ENCODE results near the gene PGAM5.

The PGAM5 gene

GRCh38 chr12:132761921-132762583 lies 51.4 kb downstream of the PGAM5 start:
- TF ChIP-seq EZH2 (optimal IDR thresholded peaks at IDR 0.05; ENCODE audit: low read depth, low read length) (no peak), EZH2phosphoT487 (IDR thresholded peaks at IDR 0.05; ENCODE audit: low read length) (no peak), CTCF (IDR thresholded peaks at IDR 0.05; ENCODE audit: low read length) (no peak)
- peaks cover 31% of the 10 kb centered on the region for H3K79me2 ChIP-seq (ENCODE audit: low read length)
- no peaks in the 10 kb centered on the region for H3K36me3 ChIP-seq (replicated peaks; ENCODE audit: insufficient read depth, low read length)
- peak overlapping the region; percentile 69 for H3K9ac ChIP-seq (ENCODE audit: low read length)
- no peaks in the 10 kb centered on the region for H3K9me3 ChIP-seq (replicated peaks; ENCODE audit: insufficient read depth, low read length)
- peak; percentile 81 for DNase-seq
- no peaks in the 10 kb centered on the region for H3K9me2 ChIP-seq (replicated peaks; ENCODE audit: insufficient read depth, low read length)
- no peaks in the 10 kb centered on the region for H3K27me3 ChIP-seq (replicated peaks; ENCODE audit: insufficient read depth, low read length)
- peak overlapping the region; percentile 62 for H3K4me2 ChIP-seq (ENCODE audit: low read depth, low read length)
- H3K4me3 ChIP-seq (ENCODE audit: low read length): peak overlapping the region; percentile 65
- peak overlapping the region; percentile 70 for H2AFZ ChIP-seq (ENCODE audit: low read length)
- H3K27ac ChIP-seq (ENCODE audit: low read length): peak overlapping the region; percentile 84
- H3K4me1 ChIP-seq (ENCODE audit: low read length): no peaks in the 10 kb centered on the region
- H3F3A ChIP-seq (ENCODE audit: insufficient read depth, low read length): no peaks in the 10 kb centered on the region; the same call in 1 of the 2 replicates
- no peaks in the 10 kb centered on the region for H4K20me1 ChIP-seq (ENCODE audit: insufficient read depth, low read length)

- Histone ChIP-seq H4K20me1 (ENCODE audit: insufficient read depth, low read length) (no peaks in the 10 kb centered on the region), H3K9me2 (replicated peaks; ENCODE audit: insufficient read depth, low read length) (no peaks in the 10 kb centered on the region), H3K4me2 (ENCODE audit: low read depth, low read length) (no peak overlapping the region), H3K79me2 (ENCODE audit: low read length) (peaks cover 21% of the 10 kb centered on the region), H3K9ac (ENCODE audit: low read length) (no peak overlapping the region), H2AFZ (ENCODE audit: low read length) (no peak overlapping the region), H3K4me1 (ENCODE audit: low read length) (no peaks in the 10 kb centered on the region), H3K4me3 (ENCODE audit: low read length) (no peak overlapping the region), H3F3A (ENCODE audit: insufficient read depth, low read length) (no peaks in the 10 kb centered on the region; the same call in 1 of the 2 replicates), H3K27ac (ENCODE audit: low read length) (no peak overlapping the region), H3K36me3 (replicated peaks; ENCODE audit: insufficient read depth, low read length) (no peaks in the 10 kb centered on the region), H3K9me3 (replicated peaks; ENCODE audit: insufficient read depth, low read length) (no peaks in the 10 kb centered on the region), H3K27me3 (replicated peaks; ENCODE audit: insufficient read depth, low read length) (no peaks in the 10 kb centered on the region)
- DNase-seq: no peak
- TF ChIP-seq EZH2 (optimal IDR thresholded peaks at IDR 0.05; ENCODE audit: low read depth, low read length) (no peak), CTCF (IDR thresholded peaks at IDR 0.05; ENCODE audit: low read length) (no peak), EZH2phosphoT487 (IDR thresholded peaks at IDR 0.05; ENCODE audit: low read length) (no peak)
Measured at GRCh38 chr12:132764231-132764630, 53.6 kb downstream of the PGAM5 start.

- Histone ChIP-seq H2AFZ (ENCODE audit: low read length) (no peak overlapping the region), H3K9me3 (replicated peaks; ENCODE audit: insufficient read depth, low read length) (no peaks in the 10 kb centered on the region), H3K27me3 (replicated peaks; ENCODE audit: insufficient read depth, low read length) (no peaks in the 10 kb centered on the region), H3K79me2 (ENCODE audit: low read length) (peaks cover 11% of the 10 kb centered on the region), H3K36me3 (replicated peaks; ENCODE audit: insufficient read depth, low read length) (no peaks in the 10 kb centered on the region), H3K4me1 (ENCODE audit: low read length) (no peaks in the 10 kb centered on the region), H3K4me2 (ENCODE audit: low read depth, low read length) (no peak overlapping the region), H3F3A (ENCODE audit: insufficient read depth, low read length) (no peaks in the 10 kb centered on the region; the same call in 1 of the 2 replicates), H3K27ac (ENCODE audit: low read length) (no peak overlapping the region), H3K9ac (ENCODE audit: low read length) (no peak overlapping the region), H4K20me1 (ENCODE audit: insufficient read depth, low read length) (no peaks in the 10 kb centered on the region), H3K4me3 (ENCODE audit: low read length) (no peak overlapping the region), H3K9me2 (replicated peaks; ENCODE audit: insufficient read depth, low read length) (no peaks in the 10 kb centered on the region)
- DNase-seq: no peak
- no peak for TF ChIP-seq EZH2phosphoT487 (IDR thresholded peaks at IDR 0.05; ENCODE audit: low read length)
- no peak for TF ChIP-seq CTCF (IDR thresholded peaks at IDR 0.05; ENCODE audit: low read length)
- no peak for TF ChIP-seq EZH2 (optimal IDR thresholded peaks at IDR 0.05; ENCODE audit: low read depth, low read length)
Measured at GRCh38 chr12:132765361-132765760, 54.7 kb downstream of the PGAM5 start.

Measured in MM.1S (cell line).